Stimulated activated naive B cell treated with anti-CD40 and anti-IgM and Interleukin-4, amounts not matched to agents 10 μg/mL and 1 μg/mL and 100 μg/mL, for 72 hours (primary cell): ENCODE measurements around the gene FAM107B.

Experiments
- ATAC-seq, 2 donors: fragments of 150-1000 bp; cut with Tn5 transposase; replicated peaks; 2 replicates each; pipeline ENCODE4 v1.10.0; 2021; ENCODE audit warnings: moderate library complexity in 1 of 2
- DNase-seq: peaks from one replicate; pipeline ENCODE4 v3.0.0; 2021
- H3K27ac Mint-ChIP-seq: one replicate; pipeline ENCODE4 v1.8.0; 2022; ENCODE audit warnings: mild to moderate bottlenecking, mixed read lengths
- H3K27me3 Mint-ChIP-seq, 2 donors: one replicate each; pipeline ENCODE4 v1.8.0; 2022; ENCODE audit warnings: mixed read lengths in 2 of 2
- H3K36me3 Mint-ChIP-seq, 2 donors: one replicate each; pipeline ENCODE4 v1.8.0; 2022; ENCODE audit warnings: mixed read lengths in 2 of 2, mild to moderate bottlenecking in 1 of 2
- H3K4me1 Mint-ChIP-seq, 2 donors: one replicate each; pipeline ENCODE4 v1.8.0; 2022; ENCODE audit warnings: mixed read lengths in 2 of 2, mild to moderate bottlenecking in 1 of 2
- H3K4me3 Mint-ChIP-seq, 2 donors: one replicate each; pipeline ENCODE4 v1.8.0; 2022; ENCODE audit warnings: mild to moderate bottlenecking in 2 of 2, mixed read lengths in 2 of 2, moderate library complexity in 1 of 2
- H3K9me3 Mint-ChIP-seq, 2 donors: one replicate each; pipeline ENCODE4 v1.8.0; 2022; ENCODE audit warnings: mixed read lengths in 2 of 2, mild to moderate bottlenecking in 1 of 2

FAM107B gene

GRCh38 chr10:14800397-14800796, 25.7 kb upstream of the FAM107B start:
- Mint-ChIP-seq H3K4me3 (no peak overlapping the region), H3K27me3 (no peaks in the 10 kb centered on the region), H3K27ac (no peak overlapping the region), H3K4me1 (peaks cover 22 to 34% of the 10 kb centered on the region in 2 donors), H3K36me3 (no peaks in the 10 kb centered on the region), H3K9me3 (no peaks in the 10 kb centered on the region)
- ATAC-seq (peak; percentile 66 to 73), DNase-seq (no peak)

- H3K36me3 Mint-ChIP-seq: no peaks in the 10 kb centered on the region
- H3K9me3 Mint-ChIP-seq: no peaks in the 10 kb centered on the region
- H3K4me1 Mint-ChIP-seq: peaks cover 22 to 34% of the 10 kb centered on the region in 2 donors
- no peaks in the 10 kb centered on the region for H3K27me3 Mint-ChIP-seq
- H3K27ac Mint-ChIP-seq: no peak overlapping the region
- ATAC-seq (peak in 1 of 2 donors; percentile 42), DNase-seq (no peak)
- no peak overlapping the region for H3K4me3 Mint-ChIP-seq
Measured at GRCh38 chr10:14798636-14799035, 23.9 kb upstream of the FAM107B start.

DNA sequence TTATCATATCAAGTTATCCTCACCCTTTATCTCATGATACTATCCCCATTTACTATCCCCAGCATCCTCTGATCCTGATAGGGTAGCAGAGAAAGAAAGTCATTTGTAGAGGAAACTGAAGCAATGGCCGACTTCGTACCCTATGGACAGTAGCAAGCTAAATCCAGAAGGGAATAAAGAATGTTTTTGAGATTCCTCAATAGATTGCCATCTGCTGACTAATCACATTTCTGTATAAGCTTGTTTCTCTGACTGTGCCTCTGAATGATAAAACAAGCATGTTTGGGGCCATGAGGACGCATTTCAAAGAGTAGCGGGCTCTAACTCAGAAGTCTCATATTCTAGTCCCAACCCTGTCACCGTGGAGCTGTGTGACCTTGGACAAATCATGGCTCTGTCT, 13.2 kb upstream of the FAM107B start:
- peaks cover 7 to 11% of the 10 kb centered on the region in 2 donors for H3K9me3 Mint-ChIP-seq
- peaks cover 5 to 11% of the 10 kb centered on the region in 2 donors for H3K36me3 Mint-ChIP-seq
- H3K27ac Mint-ChIP-seq: no peak overlapping the region
- no peaks in the 10 kb centered on the region for H3K27me3 Mint-ChIP-seq
- no peak overlapping the region for H3K4me3 Mint-ChIP-seq
- peaks cover 3 to 11% of the 10 kb centered on the region in 2 donors for H3K4me1 Mint-ChIP-seq
- DNase-seq: no peak
- ATAC-seq: no peak

- H3K27me3 Mint-ChIP-seq: no peaks in the 10 kb centered on the region
- no peak for ATAC-seq
- no peak overlapping the region for H3K4me3 Mint-ChIP-seq
Measured at GRCh38 chr10:14784459-14785055, 9.9 kb upstream of the FAM107B start.

DNA sequence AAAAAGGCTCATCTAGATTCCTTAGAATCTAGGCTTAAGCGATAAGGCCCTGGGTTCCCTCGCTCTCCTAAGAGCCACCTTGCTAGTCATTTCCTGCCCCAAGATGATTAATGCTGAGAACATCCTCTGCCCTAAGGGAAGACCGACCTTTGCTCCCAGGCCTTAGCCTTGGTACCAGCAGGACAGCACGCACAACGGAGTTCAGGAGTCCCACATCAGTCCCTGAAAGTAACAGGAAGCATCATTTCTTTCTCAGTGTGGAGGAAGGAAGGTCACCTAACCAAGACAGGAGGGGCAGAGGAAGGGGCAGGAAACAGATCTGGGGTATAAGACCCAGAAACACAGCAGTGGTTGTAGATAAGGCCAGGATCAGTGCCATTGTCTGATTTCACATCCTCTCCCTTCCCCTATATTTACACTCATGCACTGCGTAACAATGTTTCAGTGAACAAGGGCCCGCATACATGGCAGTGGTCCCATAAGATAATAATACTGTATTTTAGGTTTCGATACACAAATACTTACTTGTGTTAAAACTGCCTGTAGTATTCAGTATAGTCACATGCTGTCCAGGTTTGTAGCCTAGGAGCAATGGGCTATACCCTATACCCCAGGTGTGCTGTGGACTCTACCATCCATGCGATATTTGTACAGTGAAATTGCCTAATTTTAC, 8.1 kb upstream of the FAM107B start:
- Mint-ChIP-seq H3K36me3 (peaks cover 0 to 6% of the 10 kb centered on the region in 2 donors), H3K27me3 (no peaks in the 10 kb centered on the region), H3K4me1 (peaks cover 6 to 20% of the 10 kb centered on the region in 2 donors), H3K4me3 (peak overlapping the region in 1 of 2 donors; percentile 21), H3K9me3 (peaks cover 4 to 5% of the 10 kb centered on the region in 2 donors), H3K27ac (peak overlapping the region; percentile 51)
- peak; percentile 23 to 50 for ATAC-seq
- no peak for DNase-seq

More at GRCh38 chr10:14784459-14785055, 9.9 kb upstream of the FAM107B start:
- DNase-seq: no peak
- H3K36me3 Mint-ChIP-seq: peaks cover 5 to 10% of the 10 kb centered on the region in 2 donors
- H3K4me1 Mint-ChIP-seq: peaks cover 6 to 11% of the 10 kb centered on the region in 2 donors
- H3K9me3 Mint-ChIP-seq: peaks cover 7 to 10% of the 10 kb centered on the region in 2 donors
- H3K27ac Mint-ChIP-seq: no peak overlapping the region

- Mint-ChIP-seq H3K4me3 (no peak overlapping the region), H3K27me3 (no peaks in the 10 kb centered on the region), H3K27ac (no peak overlapping the region), H3K9me3 (peaks cover 4 to 5% of the 10 kb centered on the region in 2 donors), H3K4me1 (peaks cover 6 to 20% of the 10 kb centered on the region in 2 donors), H3K36me3 (peaks cover 0 to 6% of the 10 kb centered on the region in 2 donors)
- DNase-seq (no peak), ATAC-seq (no peak)
Measured at GRCh38 chr10:14781763-14782162, 7.1 kb upstream of the FAM107B start.

- no peaks in the 10 kb centered on the region for H3K36me3 Mint-ChIP-seq
- no peaks in the 10 kb centered on the region for H3K9me3 Mint-ChIP-seq
- H3K4me1 Mint-ChIP-seq: peaks cover 6 to 20% of the 10 kb centered on the region in 2 donors
- no peak overlapping the region for H3K27ac Mint-ChIP-seq
- ATAC-seq (no peak), DNase-seq (no peak)
- H3K27me3 Mint-ChIP-seq: no peaks in the 10 kb centered on the region
- H3K4me3 Mint-ChIP-seq: no peak overlapping the region
Measured at GRCh38 chr10:14779001-14779651, 4.4 kb upstream of the FAM107B start.

DNA sequence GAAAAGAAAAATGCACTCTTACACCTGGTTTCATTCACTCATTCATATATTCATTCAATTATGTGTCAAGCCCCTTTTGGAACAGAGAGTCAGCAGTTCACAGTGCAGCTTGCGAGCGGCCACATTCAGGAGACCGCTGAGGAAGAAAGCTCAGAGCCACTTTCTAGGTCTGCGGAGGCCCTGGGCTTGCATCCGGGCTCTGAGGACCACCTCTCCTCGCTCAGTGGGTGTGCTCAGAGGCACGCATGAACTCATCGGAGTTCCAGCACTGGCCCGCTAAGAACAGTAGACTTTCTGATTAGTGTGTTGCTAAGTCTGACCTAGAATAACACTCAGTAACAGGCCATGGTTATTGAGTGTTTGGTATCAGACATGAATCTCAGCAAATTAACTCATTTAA, 1.8 kb upstream of the FAM107B start:
- Mint-ChIP-seq H3K4me1 (peaks cover 3 to 8% of the 10 kb centered on the region in 2 donors), H3K4me3 (no peak overlapping the region), H3K27me3 (no peaks in the 10 kb centered on the region), H3K9me3 (no peaks in the 10 kb centered on the region), H3K27ac (no peak overlapping the region), H3K36me3 (no peaks in the 10 kb centered on the region)
- DNase-seq: no peak
- no peak for ATAC-seq

DNA sequence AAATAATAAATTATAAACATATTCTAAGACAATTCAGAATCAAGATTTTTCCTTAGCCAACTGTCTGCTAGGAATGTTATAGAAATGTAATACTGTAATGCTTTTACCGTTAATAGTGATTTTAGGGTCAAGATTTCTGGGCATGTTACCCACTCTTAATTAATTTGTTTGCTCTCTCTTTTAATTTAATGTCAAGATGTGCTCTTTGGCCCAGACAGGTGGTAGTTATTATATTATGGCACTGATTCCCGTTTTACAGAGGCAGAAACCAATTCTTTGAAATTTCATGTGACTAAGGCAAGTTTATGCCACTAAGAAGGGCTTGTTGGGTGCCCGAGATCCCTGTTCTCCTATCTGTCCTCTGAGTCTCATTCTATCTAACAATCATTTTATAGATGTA, 959 bp upstream of the FAM107B start:
- Mint-ChIP-seq H3K27me3 (no peaks in the 10 kb centered on the region), H3K9me3 (no peaks in the 10 kb centered on the region), H3K4me1 (peaks cover 3 to 8% of the 10 kb centered on the region in 2 donors), H3K36me3 (no peaks in the 10 kb centered on the region), H3K27ac (no peak overlapping the region), H3K4me3 (no peak overlapping the region)
- no peak for ATAC-seq
- no peak for DNase-seq

DNA sequence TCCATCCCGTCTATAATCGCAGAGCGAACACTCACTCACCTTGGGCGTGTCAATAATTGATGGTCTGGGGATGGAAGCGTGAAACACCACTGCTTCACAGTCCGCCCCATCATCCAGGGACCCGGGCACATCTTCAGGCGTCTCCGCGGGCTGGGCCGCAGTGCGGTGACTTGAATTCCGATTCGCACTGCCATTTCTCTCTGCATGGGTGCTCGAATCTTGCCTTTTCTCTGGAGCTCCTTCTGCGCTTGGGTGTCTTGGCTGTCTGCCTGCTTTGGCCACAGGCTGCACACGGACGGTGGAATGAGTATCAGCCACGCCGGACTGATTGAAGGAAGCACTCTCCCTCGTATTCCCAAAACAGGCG, 500 bp downstream of the FAM107B start:
- H3K9me3 Mint-ChIP-seq: no peaks in the 10 kb centered on the region
- no peak for ATAC-seq
- DNase-seq: no peak

GRCh38 chr10:14773551-14774213, 1.0 kb downstream of the FAM107B start:
- Mint-ChIP-seq H3K36me3 (no peaks in the 10 kb centered on the region), H3K9me3 (no peaks in the 10 kb centered on the region), H3K27me3 (no peaks in the 10 kb centered on the region), H3K4me3 (no peak overlapping the region), H3K27ac (no peak overlapping the region), H3K4me1 (peaks cover 3 to 8% of the 10 kb centered on the region in 2 donors)
- ATAC-seq (no peak), DNase-seq (no peak)

More for the DNA sequence above, 500 bp downstream of the FAM107B start:
- Mint-ChIP-seq H3K36me3 (no peaks in the 10 kb centered on the region), H3K4me1 (peaks cover 3 to 8% of the 10 kb centered on the region in 2 donors), H3K27me3 (no peaks in the 10 kb centered on the region), H3K27ac (no peak overlapping the region), H3K4me3 (no peak overlapping the region)

DNA sequence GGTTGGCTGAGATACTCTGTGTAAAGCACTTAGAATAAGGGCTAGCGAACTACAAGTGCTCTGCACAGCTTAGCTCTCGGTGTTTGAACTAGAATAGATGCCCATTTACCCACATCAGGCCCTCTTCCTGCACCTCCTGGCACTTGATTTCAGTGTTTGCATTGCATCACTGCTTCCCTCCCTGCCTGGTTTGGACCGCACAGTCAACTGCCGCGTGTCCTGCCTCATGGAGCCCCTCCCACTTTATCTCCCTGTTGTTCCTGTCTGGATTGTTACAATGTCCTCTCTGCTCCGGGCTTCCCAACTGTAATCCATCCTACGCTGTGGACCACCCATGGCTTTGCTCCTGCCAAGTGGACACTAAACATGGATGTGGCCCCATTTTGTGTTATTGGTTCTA, 2.3 kb downstream of the FAM107B start:
- Mint-ChIP-seq H3K36me3 (no peaks in the 10 kb centered on the region), H3K4me3 (no peak overlapping the region), H3K9me3 (no peaks in the 10 kb centered on the region), H3K4me1 (peaks cover 5 to 7% of the 10 kb centered on the region in 2 donors), H3K27me3 (no peaks in the 10 kb centered on the region), H3K27ac (peak overlapping the region; percentile 52)
- DNase-seq: no peak
- no peak for ATAC-seq

DNA sequence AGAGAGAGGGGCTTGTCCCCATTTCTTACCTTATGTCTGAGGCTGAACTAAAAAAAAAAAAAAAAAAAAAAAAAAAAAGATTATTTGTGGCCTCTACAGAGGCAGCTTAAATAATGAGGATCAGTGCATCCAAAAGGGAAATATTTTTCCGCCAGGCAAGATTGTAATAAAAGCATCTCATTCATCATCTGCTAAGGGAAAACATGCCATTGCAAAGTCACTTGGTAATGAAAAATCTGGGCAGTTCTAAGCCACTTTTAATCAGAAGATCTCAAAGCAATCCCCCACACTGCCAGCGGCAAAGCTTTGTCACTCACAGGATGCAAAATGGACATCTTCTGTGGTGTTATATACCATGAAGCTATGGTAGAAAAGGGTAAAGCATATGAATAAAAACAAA, 3.8 kb downstream of the FAM107B start:
- Mint-ChIP-seq H3K27ac (no peak overlapping the region), H3K36me3 (no peaks in the 10 kb centered on the region), H3K4me1 (peaks cover 8 to 10% of the 10 kb centered on the region in 2 donors), H3K4me3 (no peak overlapping the region), H3K9me3 (no peaks in the 10 kb centered on the region), H3K27me3 (no peaks in the 10 kb centered on the region)
- DNase-seq: no peak
- ATAC-seq: no peak

DNA sequence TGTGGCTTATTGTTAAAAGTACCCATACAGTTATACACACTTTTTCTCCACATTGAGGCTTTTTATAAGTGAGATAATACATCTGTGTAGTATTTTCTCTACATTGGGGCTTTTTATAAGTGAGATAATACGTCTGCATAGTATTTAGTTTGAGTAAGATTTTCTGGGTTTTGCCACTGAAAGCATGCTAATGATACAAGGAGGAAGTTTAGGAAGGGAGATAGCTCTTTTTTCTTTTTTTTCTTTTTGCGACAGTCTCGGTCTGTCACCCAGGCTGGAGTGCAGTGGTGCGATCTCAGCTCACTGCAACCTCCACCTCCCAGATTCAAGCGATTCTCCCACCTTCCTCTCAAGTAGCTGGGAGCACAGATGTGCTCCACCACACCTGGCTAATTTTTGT, 13.3 kb downstream of the FAM107B start:
- peak overlapping the region in 1 of 2 donors; percentile 10 for H3K4me3 Mint-ChIP-seq
- no peak overlapping the region for H3K27ac Mint-ChIP-seq
- H3K27me3 Mint-ChIP-seq: no peaks in the 10 kb centered on the region
- DNase-seq: no peak
- H3K9me3 Mint-ChIP-seq: no peaks in the 10 kb centered on the region
- peaks cover 16 to 20% of the 10 kb centered on the region in 2 donors for H3K4me1 Mint-ChIP-seq
- ATAC-seq: peak; percentile 92 to 94
- H3K36me3 Mint-ChIP-seq: no peaks in the 10 kb centered on the region
